Endothelial cell of umbilical vein (primary cell): Measurements from ENCODE around the gene AGR2. TPM values are rescaled to one million over a fixed set of nuclear protein-coding genes. Genes with fewer than 3 reads are reported as not detected.

Source experiments
- BruUV-seq: library from RNA; stranded (reverse); fragments of 400-500 nt; replicated peaks from 2 replicates; lab custom pipeline; 2021; lab: Mats Ljungman, UMichigan
- CTCF ChIA-PET: fragments of 300-600, 350-600 bp; sonication (Branson Sonifier 250); formaldehyde crosslinking; loops from one replicate; lab custom pipeline; 2021; ENCODE audit warnings: antibody characterized with exemption, inconsistent platforms; lab: Charles Lee
- POLR2A ChIA-PET: fragments of 300-600, 350-600 bp; sonication (Branson Sonifier 250); formaldehyde crosslinking; loops from one replicate; lab custom pipeline; 2021; ENCODE audit warnings: antibody characterized with exemption, inconsistent platforms; lab: Charles Lee
- DNase-seq: peaks from one replicate; pipeline ENCODE4 v3.0.0-alpha.2; 2011; ENCODE audit warnings: low read depth, low spot score
- FAIRE-seq: peaks from 2 replicates; lab custom pipeline; 2011; peaks lifted over from hg19 to GRCh38; lab: Jason Lieb, UNC
- H2AFZ ChIP-seq: 2 replicates; pipeline ENCODE4 v1.6.0; 2012; ENCODE audit warnings: low read depth, low read length, control low read depth, inconsistent platforms
- H3K27ac ChIP-seq: 2 replicates; pipeline ENCODE4 v1.5.1; 2011; ENCODE audit warnings: low read depth, mild to moderate bottlenecking, control low read depth, low read length, moderate library complexity; ENCODE audit not compliant: insufficient read depth
- H3K27me3 ChIP-seq, 2 experiments: 2 replicates each; pipeline versions ENCODE4 v1.6.0 to v1.6.1; 2011; ENCODE audit warnings: low read length in 2 of 2, mixed read lengths in 1 of 2; ENCODE audit not compliant: control insufficient read depth in 2 of 2, insufficient read depth in 2 of 2
- H3K36me3 ChIP-seq, 2 experiments: 2 replicates in 1 of 2; 3 replicates in 1 of 2; pipeline ENCODE4 v1.5.1; 2011; ENCODE audit warnings: low read length in 2 of 2, mild to moderate bottlenecking in 1 of 2, moderate library complexity in 1 of 2; ENCODE audit not compliant: control insufficient read depth in 2 of 2, insufficient read depth in 2 of 2; ENCODE audit errors: extremely low read depth in 1 of 2
- H3K4me1 ChIP-seq: 3 replicates; pipeline ENCODE4 v1.5.1; 2011; ENCODE audit warnings: mild to moderate bottlenecking, low read length; ENCODE audit not compliant: control insufficient read depth, insufficient read depth; ENCODE audit errors: extremely low read depth
- H3K4me2 ChIP-seq: 2 replicates; pipeline ENCODE4 v1.6.1; 2011; ENCODE audit warnings: low read length, control low read depth, mixed read lengths; ENCODE audit not compliant: insufficient read depth
- H3K4me3 ChIP-seq, 3 experiments: fragments of 200-600 bp in 1 of 3; sonication (generic), shearing (Covaris generic) in 1 of 3; replicated peaks in 1 of 3; 2 replicates each; pipeline ENCODE4 v1.5.1; 2011 to 2016; ENCODE audit warnings: control low read depth in 3 of 3, low read length in 3 of 3, mild to moderate bottlenecking in 2 of 3, inconsistent platforms in 1 of 3, low read depth in 1 of 3, moderate library complexity in 1 of 3; ENCODE audit not compliant: insufficient read depth in 1 of 3
- H3K79me2 ChIP-seq: 2 replicates; pipeline ENCODE4 v1.6.0; 2012; ENCODE audit warnings: low read length, inconsistent platforms; ENCODE audit not compliant: control insufficient read depth, insufficient read depth
- H3K9ac ChIP-seq: replicated peaks from 2 replicates; pipeline ENCODE3; 2011; ENCODE audit warnings: low read length, control low read depth; ENCODE audit not compliant: insufficient read depth; ENCODE audit errors: extremely low read depth
- H3K9me1 ChIP-seq: replicated peaks from 3 replicates; pipeline ENCODE4 v1.6.0; 2011; ENCODE audit warnings: mild to moderate bottlenecking, low read length; ENCODE audit not compliant: control insufficient read depth, insufficient read depth; ENCODE audit errors: extremely low read depth
- H3K9me3 ChIP-seq: replicated peaks from 2 replicates; pipeline ENCODE4 v1.5.1; 2012; ENCODE audit warnings: low read length, inconsistent platforms; ENCODE audit not compliant: control insufficient read depth, insufficient read depth
- H4K20me1 ChIP-seq: replicated peaks from 2 replicates; pipeline ENCODE3; 2011; ENCODE audit warnings: mild to moderate bottlenecking, low read length; ENCODE audit not compliant: control insufficient read depth, insufficient read depth; ENCODE audit errors: extremely low read depth
- CTCF ChIP-seq, 2 donors: IDR thresholded peaks; 1 replicate in 1 of 2; 2 replicates in 1 of 2; pipeline ENCODE4 v1.5.1; 2011; ENCODE audit warnings: low read length in 2 of 2, mild to moderate bottlenecking in 2 of 2, moderate library complexity in 2 of 2, control low read depth in 1 of 2, inconsistent platforms in 1 of 2, low read depth in 1 of 2; ENCODE audit not compliant: insufficient read depth in 1 of 2; ENCODE audit errors: extremely low read depth in 1 of 2
- EZH2 ChIP-seq: IDR thresholded peaks from 2 replicates; pipeline ENCODE4 v1.6.1; 2012; ENCODE audit warnings: borderline replicate concordance, low read depth, mild to moderate bottlenecking, moderate library complexity, low read length, inconsistent platforms; ENCODE audit not compliant: severe bottlenecking
- FOS ChIP-seq: IDR thresholded peaks from 2 replicates; pipeline ENCODE4 v1.6.1; 2011; ENCODE audit warnings: mild to moderate bottlenecking, low read length, moderate library complexity, borderline replicate concordance; ENCODE audit not compliant: insufficient read depth
- GATA2 ChIP-seq: IDR thresholded peaks from 2 replicates; pipeline ENCODE4 v1.7.0; 2011; ENCODE audit warnings: low read depth, mild to moderate bottlenecking, moderate library complexity, mixed read lengths, low read length; ENCODE audit not compliant: insufficient read length, insufficient read depth
- JUN ChIP-seq: IDR thresholded peaks from 2 replicates; pipeline ENCODE4 v1.6.1; 2011; ENCODE audit warnings: borderline replicate concordance, low read depth; ENCODE audit not compliant: insufficient read length, insufficient read depth
- MAX ChIP-seq: IDR thresholded peaks from 2 replicates; pipeline ENCODE4 v1.6.1; 2011; ENCODE audit not compliant: insufficient read depth, insufficient read length
- MYC ChIP-seq: IDR thresholded peaks from one replicate; pipeline ENCODE4 v1.6.1; 2011; ENCODE audit warnings: mild to moderate bottlenecking, low read depth, low read length
- POLR2A ChIP-seq: IDR thresholded peaks from 2 replicates; pipeline ENCODE4 v1.6.1; 2012; ENCODE audit warnings: low read depth, mild to moderate bottlenecking, control low read depth, low read length
- POLR2AphosphoS5 ChIP-seq: IDR thresholded peaks from 2 replicates; pipeline ENCODE4 v1.6.1; 2012; ENCODE audit warnings: low read depth, mild to moderate bottlenecking, control low read depth, low read length, moderate library complexity; ENCODE audit not compliant: insufficient read depth
- dilution Hi-C: fragments of 300-500 bp; cut with MboI; formaldehyde crosslinking; loops from one replicate; pipeline ENCODE4 v1.15.0; 2019; ENCODE audit warnings: low sequenced_read_pairs; ENCODE audit not compliant: extremely low pct_ligation_motif_present
- intact Hi-C: fragments of 100-400 bp; cut with micrococcal nuclease; formaldehyde crosslinking; loops from one replicate; pipeline ENCODE4 v1.10.0; 2022
- polyA plus RNA-seq, 4 experiments: library from polyadenylated mRNA; depleted of rRNA in 3 of 4; stranded (reverse) in 3 of 4; unstranded in 1 of 4; fragments of >200 nt; gene quantifications; 2 replicates each; pipeline versions ENCODE4 v1.2.1 to v1.2.3, GENCODE V29; 2011 to 2012; ENCODE audit warnings: missing spikeins in 1 of 4
- total RNA-seq: library from RNA; stranded (reverse); gene quantifications from 2 replicates; pipeline ENCODE4 v1.2.3, GENCODE V29; 2021

The AGR2 gene
- total and polyA plus RNA-seq, 2 donors (not counting 3 experiments of a cell fraction or from before 2014, with no cell fraction given): not detected

DNA sequence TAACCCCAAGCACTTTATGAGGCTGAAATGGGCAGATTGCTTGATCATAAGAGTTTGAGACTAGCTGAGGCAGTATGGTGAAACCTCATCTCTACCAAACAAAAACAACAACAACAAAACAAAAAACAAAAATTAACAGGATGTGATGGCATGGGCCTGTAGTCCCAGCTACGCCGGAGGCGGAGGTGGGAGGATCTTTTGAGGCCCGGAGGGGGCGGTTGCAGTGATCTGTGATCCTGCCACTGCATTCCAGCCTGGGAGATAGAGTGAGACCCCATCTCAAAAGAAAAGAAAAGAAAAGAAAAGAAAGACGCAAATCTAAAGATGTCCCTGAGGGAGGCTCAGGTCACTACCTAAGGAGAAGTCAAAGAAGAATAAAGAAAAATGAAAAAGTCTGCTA, 35.3 kb upstream of the AGR2 start:
- dilution Hi-C loops (no loop called here), intact Hi-C loops (loop anchor here (1.0 kb wide), 1 partner anchor 24 kb away; no protein-coding TSS in a partner anchor)
- H3K4me3 ChIP-seq: no peak overlapping the region
- FAIRE-seq: no peak
- H3K27me3 ChIP-seq: peaks cover 0 to 1% of the 10 kb centered on the region in 2 experiments
- no peak overlapping the region for H3K27ac ChIP-seq
- no peak for DNase-seq
- no peak for TF ChIP-seq EZH2
- H3K4me2 ChIP-seq: no peak overlapping the region
- H3K9me3 ChIP-seq: no peaks in the 10 kb centered on the region
- POLR2A ChIA-PET: no interaction called here
- H2AFZ ChIP-seq: no peak overlapping the region
- no peaks in the 10 kb centered on the region for H3K79me2 ChIP-seq
- H3K9me1 ChIP-seq: no peaks in the 10 kb centered on the region
- no peak overlapping the region for H3K9ac ChIP-seq
- no peaks in the 10 kb centered on the region for H3K36me3 ChIP-seq
- no TSS peak for BruUV-seq
- CTCF ChIA-PET: interaction anchor here (1.3 to 3.5 kb wide), 4 partner anchors 10 to 39 kb away, joined by 3 to 12 read pairs (median 4); no protein-coding TSS in a partner anchor
- H4K20me1 ChIP-seq: no peaks in the 10 kb centered on the region
- no peaks in the 10 kb centered on the region for H3K4me1 ChIP-seq

- Histone ChIP-seq H3K9me3 (no peaks in the 10 kb centered on the region), H3K9me1 (no peaks in the 10 kb centered on the region), H3K9ac (no peak overlapping the region), H3K27ac (no peak overlapping the region), H3K79me2 (no peaks in the 10 kb centered on the region), H3K4me2 (no peak overlapping the region), H3K4me1 (no peaks in the 10 kb centered on the region), H3K27me3 (peaks cover 0 to 1% of the 10 kb centered on the region in 2 experiments), H3K4me3 (no peak overlapping the region), H4K20me1 (no peaks in the 10 kb centered on the region), H2AFZ (no peak overlapping the region), H3K36me3 (no peaks in the 10 kb centered on the region)
- DNase-seq (no peak), FAIRE-seq (no peak)
- dilution Hi-C loops: no loop called here
- intact Hi-C loops: loop anchor here (1.0 kb wide), 1 partner anchor 23 kb away; no protein-coding TSS in a partner anchor
- POLR2A ChIA-PET: no interaction called here
- BruUV-seq: no TSS peak
- TF ChIP-seq POLR2A (no peak), GATA2 (no peak), CTCF (IDR thresholded peaks at IDR 0.05; ENCODE audit: extremely low read depth in 1 of 2, insufficient read depth in 1 of 2, low read depth in 1 of 2, low read length in 2 of 2) (no peak), JUN (no peak), EZH2 (no peak), MYC (no peak), POLR2AphosphoS5 (no peak), MAX (no peak), FOS (no peak)
- CTCF ChIA-PET: interaction anchor here (0.9 to 3.5 kb wide), 2 partner anchors 16 to 38 kb away, joined by 3 to 12 read pairs; no protein-coding TSS in a partner anchor
Measured at GRCh38 chr7:16839646-16840045, 34.8 kb upstream of the AGR2 start.
